ENCODE data around the gene PRDX5. TPM values are rescaled to one million over a fixed set of nuclear protein-coding genes. Genes with fewer than 3 reads are reported as not detected.

PRDX5 gene
- total RNA-seq, 1 experiment from 2014 or later, result 267 TPM

DNA sequence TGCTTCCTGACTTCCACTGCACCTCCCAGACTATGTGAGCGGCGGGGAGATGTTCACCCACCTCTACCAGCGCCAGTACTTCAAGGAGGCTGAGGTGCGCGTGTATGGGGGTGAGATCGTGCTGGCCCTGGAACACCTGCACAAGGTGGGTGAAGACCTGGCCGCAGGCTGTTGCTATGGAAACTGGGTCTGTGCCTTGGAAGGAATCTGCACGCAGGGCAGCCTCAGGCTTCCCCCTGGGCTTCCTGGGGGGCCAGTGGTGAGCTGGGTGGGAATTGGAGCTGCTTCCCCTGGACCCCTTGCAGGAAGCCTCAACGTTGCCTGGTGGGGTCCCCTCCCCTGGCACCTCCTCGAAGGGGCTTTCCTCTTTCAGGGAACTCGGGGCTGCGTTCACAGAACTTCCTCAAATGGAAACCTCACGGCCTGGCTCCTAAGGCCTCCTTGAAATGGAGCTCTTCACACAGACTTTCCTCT lies 42.6 kb downstream of the PRDX5 start:
- Histone ChIP-seq H4K20me1 (ENCODE audit: insufficient read depth) (no peaks in the 10 kb centered on the region), H3K79me2 (ENCODE audit: insufficient read depth, low read length) (peaks cover 35% of the 10 kb centered on the region; the same call in 1 of the 2 replicates), H3K4me2 (ENCODE audit: low read length) (peak overlapping the region; percentile 84), H3K27ac (ENCODE audit: low read depth, low read length) (no peak overlapping the region; the same call in 1 of the 2 replicates), H3K4me3 (replicated peaks in 1 of 2; ENCODE audit: low read depth in 1 of 2, low read length in 2 of 2) (no peak overlapping the region), H2AFZ (ENCODE audit: low read depth, low read length, poor library complexity, severe bottlenecking) (no peak overlapping the region), H3K9ac (ENCODE audit: low read length) (no peak overlapping the region), H3K4me1 (ENCODE audit: control insufficient read depth in 1 of 2, insufficient read depth in 2 of 2, low read length in 2 of 2) (peaks cover 27 to 47% of the 10 kb centered on the region in 2 experiments), H3K9me2 (ENCODE audit: insufficient read depth) (no peaks in the 10 kb centered on the region), H3K27me3 (ENCODE audit: insufficient read depth, low read length) (no peaks in the 10 kb centered on the region), H3K9me3 (ENCODE audit: control insufficient read depth in 1 of 2, insufficient read depth in 1 of 2, low read depth in 1 of 2, low read length in 2 of 2) (no peaks in the 10 kb centered on the region), H3K36me3 (ENCODE audit: control insufficient read depth in 1 of 2, insufficient read depth in 2 of 2, low read length in 2 of 2) (peaks cover 7 to 42% of the 10 kb centered on the region in 2 experiments)
- ATAC-seq (no peak), DNase-seq (ENCODE audit: low read depth, low spot score) (no peak)
- RAD21 ChIA-PET (ENCODE audit: low non-redundant PET in 1 of 2, low total read pairs in 2 of 2, uncharacterized antibody in 2 of 2, unreplicated experiment in 2 of 2), result no interaction called here
- POLR2A ChIA-PET, result interaction anchor here (1.2 kb wide), 1 partner anchor 12 kb away, joined by 5 read pairs; no protein-coding TSS in a partner anchor
- intact Hi-C loops (cut with micrococcal nuclease), result no loop called here
- CTCF ChIA-PET, result no interaction called here
- TF ChIP-seq EGR1 (IDR thresholded peaks at IDR 0.05; ENCODE audit: low read depth) (no peak), POLR2AphosphoS5 (IDR thresholded peaks at IDR 0.05; ENCODE audit: low read depth, low read length) (no peak), RAD21 (IDR thresholded peaks at IDR 0.05; ENCODE audit: low read depth) (no peak)
- TF ChIP-seq, protein P1, sequence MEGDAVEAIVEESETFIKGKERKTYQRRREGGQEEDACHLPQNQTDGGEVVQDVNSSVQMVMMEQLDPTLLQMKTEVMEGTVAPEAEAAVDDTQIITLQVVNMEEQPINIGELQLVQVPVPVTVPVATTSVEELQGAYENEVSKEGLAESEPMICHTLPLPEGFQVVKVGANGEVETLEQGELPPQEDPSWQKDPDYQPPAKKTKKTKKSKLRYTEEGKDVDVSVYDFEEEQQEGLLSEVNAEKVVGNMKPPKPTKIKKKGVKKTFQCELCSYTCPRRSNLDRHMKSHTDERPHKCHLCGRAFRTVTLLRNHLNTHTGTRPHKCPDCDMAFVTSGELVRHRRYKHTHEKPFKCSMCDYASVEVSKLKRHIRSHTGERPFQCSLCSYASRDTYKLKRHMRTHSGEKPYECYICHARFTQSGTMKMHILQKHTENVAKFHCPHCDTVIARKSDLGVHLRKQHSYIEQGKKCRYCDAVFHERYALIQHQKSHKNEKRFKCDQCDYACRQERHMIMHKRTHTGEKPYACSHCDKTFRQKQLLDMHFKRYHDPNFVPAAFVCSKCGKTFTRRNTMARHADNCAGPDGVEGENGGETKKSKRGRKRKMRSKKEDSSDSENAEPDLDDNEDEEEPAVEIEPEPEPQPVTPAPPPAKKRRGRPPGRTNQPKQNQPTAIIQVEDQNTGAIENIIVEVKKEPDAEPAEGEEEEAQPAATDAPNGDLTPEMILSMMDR (IDR thresholded peaks at IDR 0.05 in 2 of 3, conservative IDR thresholded peaks at IDR 0.05 in 1 of 3; ENCODE audit: borderline replicate concordance in 1 of 3, insufficient read depth in 1 of 3, low read depth in 2 of 3, low read length in 2 of 3), result no peak
- TSS peak; percentile 27 for BruUV-seq (replicated peaks)

DNA sequence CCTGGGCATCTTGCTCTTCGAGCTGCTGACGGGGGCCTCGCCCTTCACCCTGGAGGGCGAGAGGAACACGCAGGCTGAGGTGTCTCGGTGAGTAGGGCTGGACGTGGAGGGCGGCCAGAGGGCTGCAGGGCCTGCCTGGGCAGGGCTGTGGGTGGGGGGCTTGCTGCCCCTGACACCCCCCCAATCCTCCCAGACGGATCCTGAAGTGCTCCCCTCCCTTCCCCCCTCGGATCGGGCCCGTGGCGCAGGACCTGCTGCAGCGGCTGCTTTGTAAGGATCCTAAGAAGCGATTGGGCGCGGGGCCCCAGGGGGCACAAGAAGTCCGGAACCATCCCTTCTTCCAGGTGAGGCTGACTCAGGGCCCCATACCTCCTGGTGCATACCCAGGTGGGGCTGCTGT lies 43.7 kb downstream of the PRDX5 start:
- no peaks in the 10 kb centered on the region for H3K9me3 ChIP-seq (ENCODE audit: control insufficient read depth in 1 of 2, insufficient read depth in 1 of 2, low read depth in 1 of 2, low read length in 2 of 2)
- H3K4me1 ChIP-seq (ENCODE audit: control insufficient read depth in 1 of 2, insufficient read depth in 2 of 2, low read length in 2 of 2), result peaks cover 22 to 40% of the 10 kb centered on the region in 2 experiments
- DNase-seq (ENCODE audit: low read depth, low spot score), result no peak
- no peak overlapping the region for H3K9ac ChIP-seq (ENCODE audit: low read length)
- RAD21 ChIA-PET (ENCODE audit: low non-redundant PET in 1 of 2, low total read pairs in 2 of 2, uncharacterized antibody in 2 of 2, unreplicated experiment in 2 of 2), result no interaction called here
- no peak overlapping the region for H3K4me2 ChIP-seq (ENCODE audit: low read length)
- BruUV-seq (replicated peaks), result no TSS peak
- H3K4me3 ChIP-seq (replicated peaks in 1 of 2; ENCODE audit: low read depth in 1 of 2, low read length in 2 of 2), result no peak overlapping the region
- TF ChIP-seq FOSL1 (IDR thresholded peaks at IDR 0.05; ENCODE audit: low read depth) (no peak), CBX3 (IDR thresholded peaks at IDR 0.05; ENCODE audit: low read depth) (no peak), JUND (IDR thresholded peaks at IDR 0.05) (no peak), TCF7L2 (IDR thresholded peaks at IDR 0.05; ENCODE audit: borderline replicate concordance, extremely low read depth, insufficient read depth, insufficient read length) (no peak), SIN3A (IDR thresholded peaks at IDR 0.05; ENCODE audit: low read depth) (no peak), ELF1 (IDR thresholded peaks at IDR 0.05; ENCODE audit: borderline replicate concordance, low read depth) (no peak), EGR1 (IDR thresholded peaks at IDR 0.05; ENCODE audit: low read depth) (no peak), RAD21 (IDR thresholded peaks at IDR 0.05; ENCODE audit: low read depth) (no peak), POLR2AphosphoS5 (IDR thresholded peaks at IDR 0.05; ENCODE audit: low read depth, low read length) (no peak), ZFX (IDR thresholded peaks at IDR 0.05) (no peak)
- TF ChIP-seq, protein P2, sequence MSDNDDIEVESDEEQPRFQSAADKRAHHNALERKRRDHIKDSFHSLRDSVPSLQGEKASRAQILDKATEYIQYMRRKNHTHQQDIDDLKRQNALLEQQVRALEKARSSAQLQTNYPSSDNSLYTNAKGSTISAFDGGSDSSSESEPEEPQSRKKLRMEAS (IDR thresholded peaks at IDR 0.05), result no peak
- peaks cover 35% of the 10 kb centered on the region; the same call in 1 of the 2 replicates for H3K79me2 ChIP-seq (ENCODE audit: insufficient read depth, low read length)
- intact Hi-C loops (cut with micrococcal nuclease), result no loop called here
- POLR2A ChIA-PET, result no interaction called here
- no peak for ATAC-seq
- peaks cover 11 to 53% of the 10 kb centered on the region in 2 experiments for H3K36me3 ChIP-seq (ENCODE audit: control insufficient read depth in 1 of 2, insufficient read depth in 2 of 2, low read length in 2 of 2)
- H4K20me1 ChIP-seq (ENCODE audit: insufficient read depth), result no peaks in the 10 kb centered on the region
- H3K27ac ChIP-seq (ENCODE audit: low read depth, low read length), result no peak overlapping the region
- no peak overlapping the region for H2AFZ ChIP-seq (ENCODE audit: low read depth, low read length, poor library complexity, severe bottlenecking)
- no peaks in the 10 kb centered on the region for H3K9me2 ChIP-seq (ENCODE audit: insufficient read depth)
- H3K27me3 ChIP-seq (ENCODE audit: insufficient read depth, low read length), result no peaks in the 10 kb centered on the region
- CTCF ChIA-PET, result no interaction called here

Measured in HCT116 (cell line).